Hippocampal formation (tissue), 2 donors: ENCODE data around the gene NLK.

Experiments used
- DNase-seq, 2 donors: peaks; one replicate each; lab custom pipeline; 2025; lab: John Stamatoyannopoulos, UW

The NLK gene

GRCh38 chr17:28113269-28113668, 70.8 kb downstream of the NLK start:
- no peak for DNase-seq

DNA sequence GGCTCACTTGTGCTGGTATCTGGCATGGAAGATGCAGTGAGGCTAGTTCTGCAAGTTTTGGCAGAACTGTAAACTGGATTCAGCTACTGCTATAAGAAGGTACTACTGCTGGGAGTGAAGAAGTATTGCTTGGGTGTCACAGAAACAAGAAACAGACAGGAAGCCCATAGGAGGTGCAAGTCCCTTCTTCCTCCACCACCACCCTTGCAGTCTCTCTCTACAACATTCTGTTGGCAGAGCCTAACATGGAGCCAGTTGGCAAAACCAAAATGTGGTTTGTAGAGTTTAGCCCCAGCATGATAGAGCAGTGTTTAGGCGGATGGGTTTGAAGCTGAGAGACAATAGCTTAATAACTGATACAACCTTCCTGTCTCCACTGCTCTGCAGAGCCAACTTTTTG, 72.6 kb downstream of the NLK start:
- no peak for DNase-seq

- DNase-seq = no peak
These were observed 74.8 kb downstream of the NLK start for GRCh38 chr17:28117304-28117703.

DNA sequence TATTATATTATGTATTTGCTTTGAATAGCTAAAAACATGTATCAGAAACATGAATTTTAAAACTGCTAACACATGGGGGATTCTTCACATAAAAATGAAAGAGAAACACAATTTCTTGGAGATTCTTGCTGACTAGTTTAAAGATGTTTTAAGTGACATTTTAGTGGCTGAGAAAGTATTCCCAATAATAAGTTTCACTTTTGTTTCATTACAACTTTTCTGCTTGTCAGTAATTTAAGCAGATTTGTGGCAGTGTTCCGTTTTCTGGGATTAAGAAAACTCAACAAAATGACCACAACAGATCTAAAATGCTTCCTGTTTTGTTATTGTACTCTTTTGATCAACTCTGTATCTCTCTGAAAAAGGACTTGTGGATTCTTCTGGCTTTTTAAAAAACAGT, 75.9 kb downstream of the NLK start:
- no peak for DNase-seq

DNA sequence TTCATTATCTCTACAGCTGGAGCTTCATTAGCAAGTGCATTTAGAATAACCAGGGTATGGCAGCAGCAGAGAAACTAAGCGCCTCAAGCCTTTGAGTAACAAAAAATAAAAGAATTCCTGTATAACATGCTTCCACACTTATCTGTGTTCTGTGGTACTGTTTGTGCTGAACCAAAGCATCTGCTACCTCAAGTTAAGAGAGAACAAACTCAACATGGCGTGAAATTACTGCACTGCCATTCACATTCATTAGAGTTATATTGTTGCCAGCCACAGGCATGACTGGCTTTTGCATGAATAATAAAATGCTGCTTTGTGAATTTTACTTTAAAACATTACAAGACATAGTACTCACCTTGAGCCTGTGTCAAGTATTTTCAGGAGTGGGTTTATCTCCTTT, 76.6 kb downstream of the NLK start:
- peak in 1 of 2 donors; percentile 9 for DNase-seq

GRCh38 chr17:28119560-28119959, 77.1 kb downstream of the NLK start:
- no peak for DNase-seq

- no peak for DNase-seq
These were observed 78.3 kb downstream of the NLK start for GRCh38 chr17:28120766-28121165.

- no peak for DNase-seq
These were observed 82.5 kb downstream of the NLK start for GRCh38 chr17:28124962-28125361.

- DNase-seq = no peak
These were observed 83.3 kb downstream of the NLK start for GRCh38 chr17:28125526-28126378.

- no peak for DNase-seq
These were observed 84.7 kb downstream of the NLK start for GRCh38 chr17:28127196-28127595.

DNA sequence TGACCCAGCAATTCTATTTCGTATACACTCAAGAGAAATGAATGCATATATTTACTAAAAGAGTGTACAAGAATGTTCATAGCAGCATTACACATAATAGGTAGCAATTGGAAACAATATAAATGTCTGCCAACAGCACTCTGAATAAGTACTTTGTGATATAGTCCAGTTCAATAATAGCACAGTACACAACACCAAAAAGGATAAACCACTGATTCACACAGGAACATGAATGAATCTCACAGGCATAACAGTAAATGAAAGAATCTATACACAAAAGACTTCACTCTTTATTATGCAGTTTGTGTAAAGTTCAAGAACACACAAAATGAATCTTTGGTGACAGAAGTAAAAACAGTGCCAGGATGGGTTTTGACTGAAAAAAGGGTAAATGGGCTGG, 86.3 kb downstream of the NLK start:
- DNase-seq = no peak

GRCh38 chr17:28130472-28130871, 88.0 kb downstream of the NLK start:
- DNase-seq = no peak

- no peak for DNase-seq
These were observed 89.1 kb downstream of the NLK start for GRCh38 chr17:28131599-28131998.

- no peak for DNase-seq
These were observed 91.1 kb downstream of the NLK start for GRCh38 chr17:28133562-28133970.

DNA sequence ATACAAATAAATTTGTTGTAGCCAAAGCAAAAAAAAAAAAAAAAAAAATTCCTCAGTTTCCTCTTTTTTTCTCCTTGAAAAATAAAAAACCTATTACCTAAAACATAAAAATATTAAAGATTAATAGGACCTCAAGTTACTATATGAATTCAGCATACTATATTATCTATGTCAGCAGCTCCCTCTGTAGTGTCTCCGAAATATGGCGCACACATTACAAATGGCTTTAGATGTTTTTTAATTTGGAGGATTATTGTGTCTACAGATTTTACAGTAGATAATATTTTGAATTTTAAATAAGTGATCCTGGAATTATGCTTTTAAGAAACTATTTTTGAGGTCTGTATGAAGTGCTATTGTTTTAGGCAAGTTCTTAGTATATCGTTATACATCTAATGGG, 94.4 kb downstream of the NLK start:
- no peak for DNase-seq

DNA sequence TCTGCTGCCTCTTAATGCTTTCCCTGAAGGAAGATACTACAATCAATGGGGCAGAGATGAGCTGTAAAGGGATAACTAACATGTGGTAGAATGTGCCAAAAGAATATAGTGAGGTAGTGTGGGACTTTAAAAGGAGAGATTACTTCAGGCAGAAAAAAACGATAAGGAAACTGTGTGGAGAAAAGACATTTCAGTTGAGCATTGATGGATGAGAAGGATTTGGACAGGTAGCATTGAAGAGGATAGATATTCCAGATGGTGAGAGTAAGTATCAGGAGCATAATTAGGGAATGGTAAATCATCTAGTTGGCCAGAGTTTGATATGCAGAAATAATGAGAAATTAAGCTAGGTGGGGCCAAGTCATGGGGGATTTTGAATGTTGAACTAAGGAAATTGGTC, 97.3 kb downstream of the NLK start:
- DNase-seq = no peak

- DNase-seq = no peak
These were observed 98.8 kb downstream of the NLK start for GRCh38 chr17:28141313-28141712.

DNA sequence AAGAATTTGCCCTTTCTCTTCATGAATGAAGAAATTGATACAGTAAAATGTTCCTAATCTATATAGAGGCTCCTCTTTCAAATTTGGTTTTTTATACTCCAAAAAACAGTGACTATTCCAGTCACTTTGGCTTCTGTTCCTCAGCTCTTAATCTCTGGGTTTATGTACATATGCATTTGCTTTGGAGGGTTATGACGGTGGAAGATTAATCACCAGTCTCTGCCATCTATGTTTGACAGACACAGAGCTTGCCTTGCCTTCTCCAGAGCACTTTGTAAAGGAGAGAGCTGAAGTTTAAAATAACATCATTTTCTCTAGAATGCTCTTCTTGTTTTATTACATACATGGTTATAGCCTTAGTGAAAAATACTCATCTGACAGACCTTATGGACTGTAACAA, 99.3 kb downstream of the NLK start:
- no peak for DNase-seq

- peak in 1 of 2 donors; percentile 62 for DNase-seq
These were observed 99.8 kb downstream of the NLK start for GRCh38 chr17:28142305-28142704.

DNA sequence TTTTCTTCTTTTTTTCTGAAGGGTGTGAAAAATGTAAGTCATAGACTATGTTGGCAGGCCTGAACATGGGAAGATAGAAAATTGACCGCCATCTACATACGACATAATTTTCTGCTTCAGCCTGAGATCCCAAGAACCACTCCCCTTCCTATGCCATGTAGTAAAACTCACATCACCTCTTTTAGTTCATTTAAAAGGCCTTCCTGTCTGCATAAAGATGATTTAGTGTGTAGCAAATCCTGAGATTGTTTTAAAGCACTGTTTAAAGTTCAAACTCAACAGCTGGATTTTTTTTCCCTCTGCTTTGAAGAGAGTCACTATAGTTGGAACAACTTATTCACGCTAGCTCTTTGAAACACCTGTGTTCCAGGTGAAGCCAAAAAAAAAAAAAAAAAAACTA, 101.5 kb downstream of the NLK start:
- no peak for DNase-seq

GRCh38 chr17:28145348-28145747, 102.9 kb downstream of the NLK start:
- DNase-seq = no peak

- no peak for DNase-seq
These were observed 104.5 kb downstream of the NLK start for GRCh38 chr17:28147017-28147416.

DNA sequence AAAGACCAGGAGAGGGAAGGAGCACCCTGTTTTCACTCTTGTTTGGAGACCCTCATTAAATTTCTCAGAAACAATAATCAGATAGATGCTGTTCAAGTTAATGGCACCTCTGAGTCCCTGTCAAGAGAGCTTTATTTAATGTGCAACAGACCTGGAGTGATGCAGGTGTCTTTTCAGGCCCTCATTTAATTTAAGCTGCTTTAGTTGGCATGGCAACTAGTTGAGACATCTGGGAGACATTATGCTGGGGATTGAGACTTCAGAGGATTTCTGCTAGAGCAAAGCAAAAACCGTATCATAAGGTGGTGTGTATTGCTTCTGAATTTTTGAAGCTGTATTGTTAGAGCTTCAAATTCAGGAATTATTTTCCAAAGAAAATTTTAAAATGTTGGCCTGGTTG, 108.5 kb downstream of the NLK start:
- DNase-seq = peak in 1 of 2 donors; percentile 16

- DNase-seq = no peak
These were observed 111.7 kb downstream of the NLK start for GRCh38 chr17:28154214-28154613.
